SH-SY5Y (cell line): ENCODE results near the gene TXNL4A.

Experiments
- GATA2 ChIP-seq: IDR thresholded peaks from 2 replicates; pipeline ENCODE4 v1.6.1; 2011; ENCODE audit warnings: mild to moderate bottlenecking, low read depth, low read length
- GATA3 ChIP-seq: IDR thresholded peaks from 2 replicates; pipeline ENCODE4 v1.6.1; 2011; ENCODE audit warnings: low read depth, mild to moderate bottlenecking, low read length, moderate library complexity

The TXNL4A gene

DNA sequence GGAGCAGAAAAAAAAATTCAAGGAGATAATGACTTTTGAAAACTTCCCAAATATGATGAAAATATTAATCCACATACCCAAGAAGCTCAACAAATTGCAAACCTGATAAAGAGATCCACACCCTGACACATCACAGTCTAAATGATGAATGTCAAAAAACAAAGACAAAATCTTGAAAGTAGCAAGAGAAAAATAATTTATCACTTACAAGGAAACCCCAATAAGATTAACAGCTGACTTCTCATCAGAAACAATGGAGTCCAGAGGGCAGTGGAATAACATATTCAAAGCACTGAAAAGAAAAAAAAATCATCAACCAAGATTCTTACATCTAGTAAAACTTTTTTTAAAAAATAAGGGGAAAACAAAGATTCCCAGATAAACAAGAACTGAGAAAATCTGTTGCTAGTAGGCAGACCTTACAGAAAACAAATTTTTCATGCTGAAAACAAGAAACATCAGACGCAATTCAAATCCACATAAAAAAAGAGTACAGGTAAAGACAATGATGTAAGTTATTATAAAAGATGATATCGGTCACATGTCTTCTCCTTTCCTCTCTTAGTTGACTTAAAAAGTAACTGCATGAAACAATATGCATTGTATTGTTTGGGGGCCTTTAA lies 58.2 kb downstream of the TXNL4A start:
- TF ChIP-seq GATA2 (no peak), GATA3 (no peak)

DNA sequence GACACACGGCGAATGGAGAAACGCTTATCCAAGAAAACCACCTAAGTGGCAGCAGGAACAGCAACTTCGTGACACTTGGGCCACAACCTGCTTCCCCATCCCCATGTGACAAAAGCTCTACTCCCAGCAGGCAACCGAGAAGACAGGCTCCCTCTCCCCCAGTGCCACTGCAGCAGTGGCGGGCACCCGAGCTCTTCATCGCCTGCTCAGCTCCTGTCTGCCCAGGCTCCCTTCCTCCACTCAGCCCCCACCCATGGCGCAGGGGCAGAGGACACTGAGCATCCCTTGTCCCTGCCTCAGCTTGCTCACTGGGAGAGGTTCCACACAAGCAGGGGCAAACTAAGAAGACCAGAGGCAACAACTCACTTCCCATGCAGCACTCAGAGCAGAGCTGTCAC lies 59.8 kb downstream of the TXNL4A start:
- no peak for TF ChIP-seq GATA3
- TF ChIP-seq GATA2: no peak

DNA sequence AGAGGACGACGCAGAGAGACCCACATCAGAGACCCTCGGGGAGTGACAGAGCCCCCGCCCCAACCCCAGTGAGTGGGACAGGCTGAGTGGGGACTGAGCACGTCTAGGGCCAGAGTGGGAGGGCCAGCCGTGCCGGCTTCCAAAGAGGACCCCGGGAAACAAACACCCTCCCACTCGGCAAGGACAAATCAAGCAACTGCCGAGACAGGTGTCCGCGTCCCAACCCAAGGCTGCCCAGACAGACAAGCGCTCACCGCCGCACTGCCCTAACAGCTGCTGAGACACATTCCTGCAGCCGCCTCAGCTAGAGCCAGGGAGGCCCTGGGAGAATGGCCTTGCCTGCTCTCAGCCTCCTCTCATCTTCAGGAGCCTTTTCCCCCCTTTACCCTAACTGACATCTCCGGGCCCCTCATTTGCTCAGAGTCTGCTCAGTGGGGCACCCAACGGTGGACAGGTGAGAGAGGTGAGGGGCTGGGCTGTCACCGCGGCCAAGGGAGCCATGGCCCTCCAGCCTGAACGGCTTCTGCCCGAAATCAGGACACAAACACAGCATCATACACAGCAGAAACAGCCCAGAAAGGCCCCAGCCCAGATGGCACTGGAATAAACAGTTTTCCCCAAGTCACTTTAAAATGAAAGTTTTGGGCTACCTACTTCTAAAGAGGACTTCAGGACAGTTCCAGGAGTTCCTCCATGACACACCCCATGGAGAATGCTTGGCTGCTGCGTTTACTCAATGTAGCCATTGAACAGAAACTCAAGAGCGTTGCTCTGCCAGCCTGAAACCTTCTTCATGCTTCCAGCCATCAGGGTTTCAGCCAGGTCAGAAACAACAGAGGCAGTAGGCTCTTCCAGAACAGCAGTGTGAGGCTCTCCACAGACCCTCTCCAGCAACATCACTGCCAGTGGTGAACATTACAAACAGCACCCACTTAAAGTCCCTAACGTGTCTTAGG lies 60.5 kb downstream of the TXNL4A start:
- TF ChIP-seq GATA2 (no peak), GATA3 (no peak)

DNA sequence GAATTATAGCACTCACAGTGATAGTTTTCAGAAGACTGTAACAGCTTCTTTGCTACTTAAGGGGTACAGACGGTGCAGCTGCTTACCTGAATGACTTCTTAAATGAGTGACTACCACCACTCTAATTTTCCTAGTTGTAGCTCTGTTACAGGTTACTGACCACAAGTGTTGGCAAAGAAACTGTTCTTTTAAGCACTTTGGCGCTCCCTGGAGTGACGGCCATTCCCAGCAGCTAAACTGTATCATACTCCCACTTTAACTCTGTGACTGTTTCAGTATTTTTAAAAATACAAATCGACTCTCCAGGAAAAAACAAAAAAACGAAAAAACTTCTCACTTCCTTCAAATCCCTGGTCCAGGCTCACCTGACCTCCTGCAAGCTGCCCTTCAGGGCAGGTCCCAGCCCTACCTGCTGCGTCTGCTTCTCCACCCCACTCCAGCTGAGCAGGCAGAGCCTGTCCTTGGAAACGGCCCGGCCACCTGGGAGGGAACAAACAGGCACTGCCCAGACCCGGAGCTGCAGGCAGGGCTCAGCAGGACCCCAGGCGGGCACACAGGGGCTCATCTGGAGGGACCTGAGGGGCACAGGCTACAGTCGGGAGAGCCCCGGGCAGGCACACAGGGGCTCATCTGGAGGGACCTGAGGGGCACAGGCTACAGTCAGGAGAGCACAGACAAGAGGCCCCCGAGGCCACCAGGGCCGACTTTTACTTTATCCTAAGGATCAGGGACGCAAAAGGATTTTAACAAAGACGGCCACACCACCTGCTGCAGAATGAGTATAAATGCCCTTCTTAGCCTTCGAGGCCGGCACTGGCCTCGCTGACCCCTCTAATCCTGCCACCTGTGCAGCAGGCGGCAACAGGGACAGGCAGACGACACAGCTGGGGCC lies 61.4 kb downstream of the TXNL4A start:
- no peak for TF ChIP-seq GATA3
- no peak for TF ChIP-seq GATA2

DNA sequence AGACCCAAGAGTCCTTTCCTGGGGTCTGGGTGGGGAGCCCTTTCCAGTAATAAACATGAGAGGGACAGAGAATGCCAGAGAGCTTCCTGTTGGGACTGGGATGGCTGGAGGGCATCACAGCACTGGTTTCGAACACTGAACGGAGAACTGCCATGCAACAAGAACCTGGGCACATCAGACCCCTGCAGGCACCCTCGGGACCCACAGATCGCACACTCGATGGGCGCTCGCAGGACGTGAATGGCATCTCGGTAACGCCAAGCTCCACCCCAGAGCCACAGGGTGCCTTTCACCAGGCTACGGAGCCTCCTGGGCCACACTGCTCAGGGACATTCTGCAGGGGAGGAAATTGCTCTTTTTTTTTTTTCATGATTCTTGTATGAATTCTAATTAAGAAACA lies 62.1 kb downstream of the TXNL4A start:
- no peak for TF ChIP-seq GATA2
- no peak for TF ChIP-seq GATA3

DNA sequence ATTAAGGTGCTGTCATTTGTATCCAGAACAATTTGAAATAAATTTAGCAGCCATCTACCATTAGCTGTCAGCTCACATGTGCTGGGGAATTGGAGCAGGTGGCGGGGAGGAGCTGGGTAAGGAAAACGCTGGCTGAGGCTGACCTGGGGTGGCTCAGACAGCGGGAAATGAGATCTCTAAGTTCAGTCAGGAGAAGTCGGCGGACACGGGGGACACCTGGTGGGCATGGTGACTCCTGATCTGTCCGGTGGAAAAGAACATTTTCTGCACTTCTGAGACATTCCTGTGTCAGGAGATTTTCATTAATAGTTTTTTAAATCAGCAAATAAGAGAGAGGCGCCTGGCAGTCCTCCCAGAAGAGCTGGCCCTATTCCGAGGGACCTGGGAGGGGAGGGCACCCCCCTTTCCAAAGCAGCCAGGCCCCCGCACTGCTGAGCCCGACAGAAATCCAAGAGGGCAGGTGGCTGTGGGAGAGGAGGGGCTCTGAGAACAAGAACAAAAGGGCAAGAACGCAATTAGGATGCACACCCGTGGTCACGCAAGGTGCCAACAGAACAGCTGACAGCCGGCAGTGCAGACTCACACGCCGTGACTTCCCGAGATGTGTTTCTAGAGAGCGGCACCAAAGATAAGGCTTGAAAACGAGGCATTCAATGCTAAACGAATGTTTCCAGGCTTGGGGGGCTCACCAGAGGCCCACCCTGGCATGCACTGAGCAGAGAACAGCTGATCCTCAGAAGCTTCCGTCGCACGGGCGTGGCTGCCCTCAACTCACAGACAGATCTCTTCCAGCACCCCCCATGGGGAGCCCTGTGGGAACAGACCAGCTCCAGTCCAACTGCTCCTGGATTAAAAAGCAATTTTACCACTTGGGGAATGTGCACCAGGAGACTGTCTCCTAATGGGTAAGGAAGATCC lies 63.3 kb downstream of the TXNL4A start:
- TF ChIP-seq GATA3 (no peak), GATA2 (no peak)

- TF ChIP-seq GATA2 (no peak), GATA3 (no peak)
These were observed 64.3 kb downstream of the TXNL4A start for GRCh38 chr18:79923896-79924585.

- no peak for TF ChIP-seq GATA3
- no peak for TF ChIP-seq GATA2
These were observed 65.4 kb downstream of the TXNL4A start for GRCh38 chr18:79922971-79923411.

- TF ChIP-seq GATA3 (no peak), GATA2 (no peak)
These were observed 66.1 kb downstream of the TXNL4A start for GRCh38 chr18:79921984-79922965.
